Fibroblast of peridontal ligament (primary cell): Measurements from ENCODE around the gene COPZ2.
"Not testable (repeated sequence)": the region's sequence is repeated elsewhere in the genome, so short reads cannot be mapped to it uniquely, and the experiment has no call there.

ENCODE experiments used
- DNase-seq: peaks from one replicate; pipeline ENCODE4 v3.0.0-alpha.2; 2010; ENCODE audit errors: extremely low read depth

COPZ2 gene

GRCh38 chr17:48031966-48032365 lies 5.6 kb downstream of the COPZ2 start:
- no peak for DNase-seq

GRCh38 chr17:48030531-48030930 lies 7.1 kb downstream of the COPZ2 start:
- DNase-seq: no peak

- DNase-seq: no peak
These were observed 8.9 kb downstream of the COPZ2 start for GRCh38 chr17:48028736-48029135.

- no peak for DNase-seq
These were observed 10.1 kb downstream of the COPZ2 start for GRCh38 chr17:48027322-48027981.

GRCh38 chr17:48026502-48027321 lies 10.9 kb downstream of the COPZ2 start:
- peak; percentile 89 for DNase-seq

- DNase-seq: no peak
These were observed 11.6 kb downstream of the COPZ2 start for GRCh38 chr17:48025904-48026501.

- peak; percentile 95 for DNase-seq
These were observed 12.3 kb downstream of the COPZ2 start for GRCh38 chr17:48025040-48025903.

- no peak for DNase-seq
These were observed 13.2 kb downstream of the COPZ2 start for GRCh38 chr17:48024149-48025039.

- DNase-seq: peak; percentile 68
These were observed 14.0 kb downstream of the COPZ2 start for GRCh38 chr17:48023400-48024148.

- DNase-seq: no peak
These were observed 14.7 kb downstream of the COPZ2 start for GRCh38 chr17:48022901-48023300.

GRCh38 chr17:48021934-48022333 lies 15.7 kb downstream of the COPZ2 start:
- DNase-seq: no peak

- DNase-seq: not testable (repeated sequence)
These were observed 19.8 kb downstream of the COPZ2 start for GRCh38 chr17:48017817-48018158.

- no peak for DNase-seq
These were observed 21.5 kb downstream of the COPZ2 start for GRCh38 chr17:48016112-48016511.

- no peak for DNase-seq
These were observed 22.9 kb downstream of the COPZ2 start for GRCh38 chr17:48014595-48015111.

- no peak for DNase-seq
These were observed 23.6 kb downstream of the COPZ2 start for GRCh38 chr17:48013876-48014594.

- no peak for DNase-seq
These were observed 24.9 kb downstream of the COPZ2 start for GRCh38 chr17:48012654-48013053.

GRCh38 chr17:48012151-48012520 lies 25.5 kb downstream of the COPZ2 start:
- no peak for DNase-seq

GRCh38 chr17:48011405-48012150 lies 26.0 kb downstream of the COPZ2 start:
- no peak for DNase-seq

GRCh38 chr17:48010193-48010592 lies 27.4 kb downstream of the COPZ2 start:
- DNase-seq: no peak
